H1 (cell line): Measurements from ENCODE around the gene HMCN1. TPM values are rescaled to one million over a fixed set of nuclear protein-coding genes. Genes with fewer than 3 reads are reported as not detected.

Experiments
- CTCF ChIA-PET: fragments of 300-600 bp; sonication (Branson Sonifier 250); formaldehyde crosslinking; loops from one replicate; lab custom pipeline; 2021; ENCODE audit not compliant: partially characterized antibody; lab: Charles Lee
- POLR2A ChIA-PET: fragments of 300-600 bp; sonication (Branson Sonifier 250); formaldehyde crosslinking; loops from one replicate; lab custom pipeline; 2021; ENCODE audit warnings: inconsistent platforms; ENCODE audit not compliant: partially characterized antibody; lab: Charles Lee
- DNase-seq, 2 experiments: peaks; one replicate each; pipeline versions ENCODE4 v3.0.0 to v3.0.0-alpha.2; 2010 to 2022; ENCODE audit warnings: low spot score in 2 of 2, low read depth in 1 of 2, mixed read lengths in 1 of 2
- FAIRE-seq: peaks from 2 replicates; lab custom pipeline; 2011; peaks lifted over from hg19 to GRCh38; lab: Jason Lieb, UNC
- H2AFZ ChIP-seq: 2 replicates; pipeline ENCODE4 v1.8.1; 2012; ENCODE audit warnings: low read length, inconsistent platforms
- H2AK5ac ChIP-seq: 2 replicates; pipeline ENCODE4 v1.6.1; 2013; ENCODE audit warnings: low read depth, low read length
- H2BK120ac ChIP-seq: replicated peaks from 2 replicates; pipeline ENCODE3; 2013; ENCODE audit warnings: low read depth, low read length, inconsistent platforms
- H2BK12ac ChIP-seq: 2 replicates; pipeline ENCODE4 v1.6.1; 2013; ENCODE audit warnings: low read depth, low read length
- H2BK15ac ChIP-seq: 2 replicates; pipeline ENCODE4 v1.6.1; 2013; ENCODE audit warnings: low read length
- H2BK20ac ChIP-seq: 2 replicates; pipeline ENCODE4 v1.6.1; 2013; ENCODE audit warnings: low read length
- H2BK5ac ChIP-seq: 2 replicates; pipeline ENCODE4 v1.6.1; 2013; ENCODE audit warnings: low read depth, low read length
- H3K14ac ChIP-seq: 2 replicates; pipeline ENCODE4 v1.6.1; 2013; ENCODE audit warnings: inconsistent platforms; ENCODE audit not compliant: insufficient read length
- H3K18ac ChIP-seq: 2 replicates; pipeline ENCODE4 v1.6.1; 2013; ENCODE audit warnings: low read length; ENCODE audit errors: extremely low read depth
- H3K23ac ChIP-seq: 2 replicates; pipeline ENCODE4 v1.6.1; 2013; ENCODE audit warnings: inconsistent platforms; ENCODE audit not compliant: insufficient read length
- H3K23me2 ChIP-seq: 2 replicates; pipeline ENCODE4 v1.6.1; 2013; ENCODE audit warnings: low read depth, low read length
- H3K27ac ChIP-seq: 2 replicates; pipeline ENCODE4 v1.6.1; 2011; ENCODE audit warnings: low read depth, low read length, inconsistent platforms
- H3K27me3 ChIP-seq, 4 experiments: replicated peaks in 1 of 4; 1 replicate in 1 of 4; 2 replicates in 3 of 4; pipeline versions ENCODE4 v1.6.1 to v1.8.1; 2011 to 2013; ENCODE audit warnings: low read length in 3 of 4, mild to moderate bottlenecking in 3 of 4, inconsistent platforms in 2 of 4, mixed read lengths in 2 of 4, moderate library complexity in 1 of 4; ENCODE audit not compliant: control insufficient read depth in 3 of 4, insufficient read depth in 3 of 4; ENCODE audit errors: extremely low read depth in 1 of 4
- H3K36me3 ChIP-seq, 4 experiments: 2 replicates each; pipeline versions ENCODE4 v1.6.1 to v1.8.1; 2011 to 2013; ENCODE audit warnings: mild to moderate bottlenecking in 4 of 4, low read length in 3 of 4, moderate library complexity in 2 of 4, control low read depth in 1 of 4, inconsistent platforms in 1 of 4; ENCODE audit not compliant: insufficient read depth in 4 of 4, control insufficient read depth in 2 of 4
- H3K4ac ChIP-seq: replicated peaks from 2 replicates; pipeline ENCODE3; 2013; ENCODE audit warnings: low read length, low read depth, mixed read lengths, inconsistent platforms; ENCODE audit not compliant: insufficient read length
- H3K4me1 ChIP-seq, 4 experiments: replicated peaks in 1 of 4; 1 replicate in 1 of 4; 2 replicates in 3 of 4; pipeline versions ENCODE4 v1.6.1 to v1.8.1; 2011 to 2013; ENCODE audit warnings: low read length in 3 of 4, inconsistent platforms in 2 of 4, mixed read lengths in 1 of 4; ENCODE audit not compliant: insufficient read depth in 4 of 4, control insufficient read depth in 3 of 4
- H3K4me2 ChIP-seq, 2 experiments: 2 replicates each; pipeline versions ENCODE4 v1.6.1 to v1.8.1; 2011 to 2013; ENCODE audit warnings: low read depth in 2 of 2, low read length in 2 of 2, control low read depth in 1 of 2, inconsistent platforms in 1 of 2, mild to moderate bottlenecking in 1 of 2; ENCODE audit not compliant: insufficient read depth in 1 of 2
- H3K4me3 ChIP-seq, 4 experiments: fragments of 200-600, 300-600 bp in 1 of 4; sonication (generic), shearing (Covaris generic), sonication (Bioruptor Twin) in 1 of 4; 2 replicates each; pipeline versions ENCODE4 v1.5.1 to v1.8.1; 2011 to 2016; ENCODE audit warnings: low read length in 4 of 4, low read depth in 3 of 4, control low read depth in 2 of 4, inconsistent platforms in 2 of 4, mild to moderate bottlenecking in 2 of 4, mixed read lengths in 1 of 4, moderate library complexity in 1 of 4; ENCODE audit not compliant: insufficient read depth in 2 of 4; ENCODE audit errors: extremely low read depth in 1 of 4
- H3K56ac ChIP-seq: replicated peaks from 2 replicates; pipeline ENCODE3; 2013; ENCODE audit warnings: low read depth, mild to moderate bottlenecking, mixed read lengths, low read length, inconsistent platforms; ENCODE audit not compliant: insufficient read length
- H3K79me1 ChIP-seq: 2 replicates; pipeline ENCODE4 v1.6.1; 2013; ENCODE audit warnings: low read depth, low read length, control low read depth
- H3K79me2 ChIP-seq, 2 experiments: 2 replicates each; pipeline versions ENCODE4 v1.6.1 to v1.8.1; 2012 to 2013; ENCODE audit warnings: low read length in 2 of 2, mild to moderate bottlenecking in 2 of 2, inconsistent platforms in 1 of 2; ENCODE audit not compliant: insufficient read depth in 2 of 2, control insufficient read depth in 1 of 2
- H3K9ac ChIP-seq, 4 experiments: replicated peaks in 1 of 4; 1 replicate in 1 of 4; 2 replicates in 3 of 4; pipeline versions ENCODE4 v1.6.1 to v1.8.1; 2011 to 2013; ENCODE audit warnings: low read depth in 3 of 4, low read length in 3 of 4, control low read depth in 2 of 4, mild to moderate bottlenecking in 2 of 4, moderate library complexity in 2 of 4, inconsistent platforms in 1 of 4; ENCODE audit errors: extremely low read depth in 1 of 4
- H3K9me3 ChIP-seq, 2 experiments: 2 replicates each; pipeline versions ENCODE4 v1.6.1 to v1.8.1; 2012 to 2013; ENCODE audit warnings: mild to moderate bottlenecking in 2 of 2, moderate library complexity in 2 of 2, control low read depth in 1 of 2, inconsistent platforms in 1 of 2, low read depth in 1 of 2, low read length in 1 of 2, mixed read lengths in 1 of 2; ENCODE audit not compliant: insufficient read depth in 2 of 2
- H4K20me1 ChIP-seq, 2 experiments: replicated peaks in 1 of 2; 2 replicates each; pipeline versions ENCODE3 to v1.8.1; 2011 to 2013; ENCODE audit warnings: inconsistent platforms in 2 of 2, low read length in 2 of 2, mild to moderate bottlenecking in 1 of 2; ENCODE audit not compliant: insufficient read depth in 2 of 2, control insufficient read depth in 1 of 2
- H4K5ac ChIP-seq: 2 replicates; pipeline ENCODE4 v1.6.1; 2013; ENCODE audit warnings: low read length, low read depth, mixed read lengths, inconsistent platforms; ENCODE audit not compliant: insufficient read length
- H4K8ac ChIP-seq: 2 replicates; pipeline ENCODE4 v1.8.0; 2013; ENCODE audit warnings: mild to moderate bottlenecking, moderate library complexity, low read length, inconsistent platforms; ENCODE audit not compliant: insufficient read depth; ENCODE audit errors: extremely low read depth
- H4K91ac ChIP-seq: replicated peaks from 2 replicates; pipeline ENCODE3; 2013; ENCODE audit warnings: low read length, mixed read lengths, inconsistent platforms; ENCODE audit not compliant: insufficient read length
- ATF3 ChIP-seq: IDR thresholded peaks from 2 replicates; pipeline ENCODE4 v1.6.1; 2011; ENCODE audit warnings: low read depth, mild to moderate bottlenecking, low read length; ENCODE audit not compliant: insufficient read depth
- GTF2F1 ChIP-seq: IDR thresholded peaks from 2 replicates; pipeline ENCODE4 v1.6.1; 2012; ENCODE audit warnings: low read depth, low read length, improper control_type of control experiment, borderline replicate concordance
- JUND ChIP-seq: IDR thresholded peaks from 2 replicates; pipeline ENCODE4 v1.6.1; 2011; ENCODE audit warnings: mild to moderate bottlenecking, improper control_type of control experiment, low read length
- polyA plus RNA-seq, 7 experiments: library from polyadenylated mRNA; depleted of rRNA in 3 of 7; stranded (reverse) in 5 of 7; unstranded in 2 of 7; fragments of >200 nt in 5 of 7; fragments of 200-250 nt in 2 of 7; gene quantifications; 1 replicate in 5 of 7; 2 replicates in 1 of 7; 4 replicates in 1 of 7; pipeline versions ENCODE4 v1.2.1 to v1.2.3, GENCODE V29; 2011 to 2013; ENCODE audit warnings: missing spikeins in 2 of 7, mixed read lengths in 2 of 7
- total RNA-seq: library from RNA; stranded (reverse); fragmentation: NEBNext Ultra II Directional; extraction: Animal tissue kit (Norgen Biotek cat#: 25700); gene quantifications from 2 replicates; pipeline ENCODE4 v1.2.1, GENCODE V29; 2021

The HMCN1 gene
- total and polyA plus RNA-seq, 2 of the 8 experiments (the other 6 are each of a cell fraction or from before 2014, with no cell fraction given) = 13.8 to 14.6 TPM

GRCh38 chr1:185819798-185820197, 85.6 kb downstream of the HMCN1 start:
- no peak for FAIRE-seq
- Histone ChIP-seq H3K4me2 (no peak overlapping the region), H3K14ac (no peak overlapping the region), H3K9ac (no peak overlapping the region), H3K79me1 (no peaks in the 10 kb centered on the region), H4K5ac (no peak overlapping the region), H3K4me1 (no peaks in the 10 kb centered on the region), H3K23me2 (no peaks in the 10 kb centered on the region), H3K18ac (no peak overlapping the region), H2BK5ac (no peak overlapping the region), H3K23ac (no peak overlapping the region), H3K79me2 (no peaks in the 10 kb centered on the region), H4K8ac (no peak overlapping the region), H3K4me3 (no peak overlapping the region), H3K4ac (no peak overlapping the region), H2BK15ac (no peak overlapping the region), H3K56ac (no peak overlapping the region), H4K20me1 (no peaks in the 10 kb centered on the region), H2BK12ac (no peak overlapping the region), H2AFZ (no peak overlapping the region), H2AK5ac (no peak overlapping the region), H2BK120ac (no peak overlapping the region), H3K36me3 (no peaks in the 10 kb centered on the region), H3K9me3 (no peaks in the 10 kb centered on the region), H4K91ac (no peak overlapping the region), H2BK20ac (no peak overlapping the region), H3K27ac (no peak overlapping the region), H3K27me3 (no peaks in the 10 kb centered on the region)
- ChIA-PET CTCF (no interaction called here), POLR2A (no interaction called here)
- TF ChIP-seq GTF2F1 = no peak
- no peak for TF ChIP-seq ATF3
- TF ChIP-seq JUND = no peak
- no peak for DNase-seq
